K562 (cell line): ENCODE measurements around the gene ANKRD44.

Source experiments
- CTCF ChIP-seq, 3 experiments: IDR thresholded peaks in 2 of 3; conservative IDR thresholded peaks in 1 of 3; 2 replicates each; pipeline ENCODE4 v1.5.1; 2011 to 2012; ENCODE audit warnings: low read length in 3 of 3, mild to moderate bottlenecking in 3 of 3, control low read depth in 2 of 3, improper control_type of control experiment in 1 of 3, inconsistent platforms in 1 of 3, low read depth in 1 of 3, mixed read lengths in 1 of 3, moderate library complexity in 1 of 3; ENCODE audit not compliant: insufficient read depth in 2 of 3
- DNMT1 ChIP-seq: fragments of 450-650 bp; IDR thresholded peaks from 2 replicates; pipeline ENCODE4 v1.6.1; 2016; ENCODE audit warnings: antibody characterized with exemption, mild to moderate bottlenecking
- EP400 ChIP-seq: fragments of 450-650 bp; IDR thresholded peaks from 2 replicates; pipeline ENCODE4 v1.6.1; 2017; ENCODE audit warnings: antibody characterized with exemption, mild to moderate bottlenecking, moderate library complexity
- HMGN3 ChIP-seq: IDR thresholded peaks from 2 replicates; pipeline ENCODE4 v1.6.1; 2011; ENCODE audit warnings: borderline replicate concordance, low read depth, mild to moderate bottlenecking, mixed read lengths, low read length; ENCODE audit not compliant: insufficient read length; ENCODE audit errors: extremely low read depth
- JUN ChIP-seq, 2 experiments: sonication (generic) in 1 of 2; formaldehyde crosslinking in 1 of 2; IDR thresholded peaks; 2 replicates each; pipeline versions ENCODE4 v1.6.1 to v1.8.0; 2012 to 2022; ENCODE audit warnings: borderline replicate concordance in 2 of 2, mild to moderate bottlenecking in 2 of 2, improper control_type of control experiment in 1 of 2, low read depth in 1 of 2, low read length in 1 of 2, missing genetic modification reagents in 1 of 2
- NFE2L1 ChIP-seq: fragments of 450-650 bp; IDR thresholded peaks from 2 replicates; pipeline ENCODE4 v1.6.1; 2016; ENCODE audit warnings: missing genetic modification characterization, low read depth, mild to moderate bottlenecking, missing compliant biosample characterization, moderate library complexity, borderline replicate concordance
- REST ChIP-seq, 2 experiments: fragments of 450-650 bp; formaldehyde crosslinking in 1 of 2; IDR thresholded peaks; 2 replicates each; pipeline versions ENCODE4 v1.4.0 to v1.6.1; 2014 to 2020; ENCODE audit warnings: mild to moderate bottlenecking in 2 of 2, borderline replicate concordance in 1 of 2, low read depth in 1 of 2
- SMARCE1 ChIP-seq: fragments of 450-650 bp; IDR thresholded peaks from 2 replicates; pipeline ENCODE4 v1.7.1; 2016; ENCODE audit warnings: mild to moderate bottlenecking
- SREBF2 ChIP-seq: sonication (generic); formaldehyde crosslinking; IDR thresholded peaks from 2 replicates; pipeline ENCODE4 v1.4.0; 2020; ENCODE audit warnings: mild to moderate bottlenecking, missing genetic modification reagents
- TAF1 ChIP-seq: IDR thresholded peaks from 2 replicates; pipeline ENCODE4 v1.6.1; 2011; ENCODE audit warnings: mild to moderate bottlenecking, low read length, moderate library complexity; ENCODE audit not compliant: insufficient read depth, control insufficient read depth, severe bottlenecking; ENCODE audit errors: extremely low read depth
- UBTF ChIP-seq, 2 experiments: IDR thresholded peaks; 2 replicates each; pipeline ENCODE4 v1.6.1; 2012; ENCODE audit warnings: improper control_type of control experiment in 2 of 2, low read depth in 2 of 2, low read length in 2 of 2, borderline replicate concordance in 1 of 2
- ZNF224 ChIP-seq: sonication (generic); formaldehyde crosslinking; IDR thresholded peaks from 2 replicates; pipeline ENCODE4 v1.8.0; 2022; ENCODE audit warnings: mild to moderate bottlenecking, missing genetic modification reagents
- ZNF318 ChIP-seq, 2 experiments: fragments of 450-650 bp; IDR thresholded peaks; 2 replicates each; pipeline ENCODE4 v1.6.1; 2016; ENCODE audit warnings: mild to moderate bottlenecking in 2 of 2, borderline replicate concordance in 1 of 2, low read depth in 1 of 2, moderate library complexity in 1 of 2

GRCh38 chr2:197292619-197293018 lies 18.0 kb downstream of the ANKRD44 start:
- TF ChIP-seq TAF1 (no peak), REST (IDR thresholded peaks at IDR 0.05; ENCODE audit: borderline replicate concordance) (no peak), REST (CRISPR knock-in tag; IDR thresholded peaks at IDR 0.05; ENCODE audit: low read depth) (no peak), NFE2L1 (tag) (no peak), CTCF (IDR thresholded peaks at IDR 0.05 in 2 of 3, conservative IDR thresholded peaks at IDR 0.05 in 1 of 3; ENCODE audit: insufficient read depth in 2 of 3, low read depth in 1 of 3, low read length in 3 of 3) (no peak), EP400 (no peak), HMGN3 (no peak), DNMT1 (no peak), SMARCE1 (no peak), ZNF318 (IDR thresholded peaks at IDR 0.05; ENCODE audit: borderline replicate concordance in 1 of 2, low read depth in 1 of 2) (no peak), ZNF224 (no peak), JUN (IDR thresholded peaks at IDR 0.05; ENCODE audit: borderline replicate concordance, low read depth, low read length) (no peak), JUN (CRISPR knock-in tag; IDR thresholded peaks at IDR 0.05; ENCODE audit: borderline replicate concordance) (no peak), SREBF2 (CRISPR knock-in tag) (no peak), UBTF (IDR thresholded peaks at IDR 0.05; ENCODE audit: borderline replicate concordance in 1 of 2, low read depth in 2 of 2, low read length in 2 of 2) (no peak)
